Caco-2 (cell line): ENCODE data around the gene BANF2. TPM values are rescaled to one million over a fixed set of nuclear protein-coding genes. Genes with fewer than 3 reads are reported as not detected.

ENCODE experiments used
- BruUV-seq: library from RNA; stranded (reverse); fragments of 400-500 nt; replicated peaks from 2 replicates; lab custom pipeline; 2021; lab: Mats Ljungman, UMichigan
- CTCF ChIA-PET: fragments of 300-600 bp; sonication (Branson Sonifier 250); formaldehyde crosslinking; loops from one replicate; lab custom pipeline; 2022; ENCODE audit warnings: antibody characterized with exemption; lab: Charles Lee
- POLR2A ChIA-PET: fragments of 300-600 bp; sonication (Branson Sonifier 250); formaldehyde crosslinking; loops from one replicate; lab custom pipeline; 2022; ENCODE audit warnings: antibody characterized with exemption; lab: Charles Lee
- DNase-seq, 2 experiments: peaks; one replicate each; pipeline versions ENCODE4 v3.0.0 to v3.0.0-alpha.2; 2020 to 2022
- H3K27me3 ChIP-seq: replicated peaks from 2 replicates; pipeline ENCODE4 v1.6.0; 2011; ENCODE audit warnings: low read length; ENCODE audit not compliant: control insufficient read depth, insufficient read depth
- H3K36me3 ChIP-seq: 2 replicates; pipeline ENCODE4 v1.5.1; 2011; ENCODE audit warnings: low read length; ENCODE audit not compliant: control insufficient read depth, insufficient read depth
- H3K4me1 ChIP-seq: fragments of 250-450 bp; sonication (Bioruptor Pico); 2 replicates; pipeline ENCODE4 v1.5.1; 2020; ENCODE audit warnings: mild to moderate bottlenecking
- H3K4me3 ChIP-seq: 2 replicates; pipeline ENCODE4 v1.5.1; 2011; ENCODE audit warnings: low read depth, mild to moderate bottlenecking, control low read depth, low read length
- H3K9me3 ChIP-seq: fragments of 250-450 bp; sonication (Bioruptor Pico); 2 replicates; pipeline ENCODE4 v1.5.1; 2020; ENCODE audit warnings: mild to moderate bottlenecking, moderate library complexity
- H3K27ac Mint-ChIP-seq: one replicate; pipeline ENCODE4 v1.8.0; 2022; ENCODE audit warnings: mixed read lengths; ENCODE audit not compliant: unreplicated experiment
- H3K27me3 Mint-ChIP-seq: one replicate; pipeline ENCODE4 v1.8.0; 2022; ENCODE audit warnings: mixed read lengths; ENCODE audit not compliant: insufficient read depth, unreplicated experiment
- H3K36me3 Mint-ChIP-seq: one replicate; pipeline ENCODE4 v1.8.0; 2022; ENCODE audit warnings: mild to moderate bottlenecking, mixed read lengths; ENCODE audit not compliant: insufficient read depth, unreplicated experiment
- H3K4me1 Mint-ChIP-seq: one replicate; pipeline ENCODE4 v1.8.0; 2022; ENCODE audit warnings: low read depth, mixed read lengths; ENCODE audit not compliant: unreplicated experiment
- H3K4me3 Mint-ChIP-seq: one replicate; pipeline ENCODE4 v1.8.0; 2022; ENCODE audit warnings: mild to moderate bottlenecking, moderate library complexity, mixed read lengths; ENCODE audit not compliant: unreplicated experiment
- H3K9me3 Mint-ChIP-seq: one replicate; pipeline ENCODE4 v1.8.0; 2022; ENCODE audit warnings: mixed read lengths; ENCODE audit not compliant: unreplicated experiment
- intact Hi-C: fragments of 100-400 bp; cut with micrococcal nuclease; formaldehyde crosslinking; loops from one replicate; pipeline ENCODE4 v1.10.0; 2022; ENCODE audit not compliant: unreplicated experiment
- total RNA-seq: library from RNA; stranded (reverse); gene quantifications from 2 replicates; pipeline ENCODE4 v1.2.3, GENCODE V29; 2022
- TF ChIP-seq, protein P1 (sequence below), 2 experiments: fragments of 200-600 bp in 1 of 2; IDR thresholded peaks; 1 replicate in 1 of 2; 2 replicates in 1 of 2; pipeline versions ENCODE4 v1.5.1 to v1.8.0; 2011 to 2022; ENCODE audit warnings: antibody characterized with exemption in 1 of 2, control low read depth in 1 of 2, inconsistent platforms in 1 of 2, low read depth in 1 of 2, low read length in 1 of 2, mild to moderate bottlenecking in 1 of 2, moderate library complexity in 1 of 2; ENCODE audit not compliant: insufficient read depth in 1 of 2, severe bottlenecking in 1 of 2, unreplicated experiment in 1 of 2

BANF2 gene
- total RNA-seq, 1 experiment from 2014 or later = 2.1 TPM

DNA sequence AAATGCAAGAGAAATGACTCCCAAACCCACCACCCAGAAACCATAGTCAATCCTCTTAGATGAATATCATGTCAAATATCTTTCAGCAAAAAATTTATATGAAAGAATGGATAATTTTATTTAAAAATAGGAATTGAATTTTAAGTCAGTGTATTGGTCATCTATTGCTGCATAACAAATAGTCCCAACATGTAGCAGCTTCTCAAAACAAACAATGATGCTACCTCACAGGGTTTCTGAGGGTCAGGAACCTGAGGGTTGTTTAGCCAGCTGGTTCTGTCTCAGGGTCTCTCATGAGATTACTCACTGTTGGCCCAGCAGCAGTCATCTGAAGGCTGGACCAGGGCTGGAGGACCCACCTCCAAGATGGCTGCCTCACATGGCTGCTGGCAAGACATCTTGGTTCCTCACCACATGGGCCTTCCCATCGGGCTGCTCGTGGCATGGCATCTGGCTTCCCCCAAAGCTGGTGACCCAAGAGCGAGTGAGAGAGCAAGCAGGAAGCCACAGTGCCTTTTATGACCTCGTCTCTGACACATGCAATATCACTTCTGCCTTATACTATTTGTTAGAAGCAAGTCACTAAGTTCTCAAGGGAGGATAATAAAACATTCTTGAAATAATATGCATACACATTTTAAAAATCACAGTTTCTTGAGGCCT, 36.3 kb downstream of the BANF2 start:
- Mint-ChIP-seq H3K36me3 (no peaks in the 10 kb centered on the region), H3K4me1 (peaks cover 9% of the 10 kb centered on the region), H3K4me3 (no peak overlapping the region), H3K27ac (no peak overlapping the region), H3K9me3 (peaks cover 41% of the 10 kb centered on the region), H3K27me3 (no peaks in the 10 kb centered on the region)
- Histone ChIP-seq H3K9me3 (peaks cover 14% of the 10 kb centered on the region; the same call in 1 of the 2 replicates), H3K27me3 (no peaks in the 10 kb centered on the region), H3K4me3 (no peak overlapping the region), H3K36me3 (no peaks in the 10 kb centered on the region), H3K4me1 (peaks cover 9% of the 10 kb centered on the region; the same call in 1 of the 2 replicates)
- TF ChIP-seq, protein P1, sequence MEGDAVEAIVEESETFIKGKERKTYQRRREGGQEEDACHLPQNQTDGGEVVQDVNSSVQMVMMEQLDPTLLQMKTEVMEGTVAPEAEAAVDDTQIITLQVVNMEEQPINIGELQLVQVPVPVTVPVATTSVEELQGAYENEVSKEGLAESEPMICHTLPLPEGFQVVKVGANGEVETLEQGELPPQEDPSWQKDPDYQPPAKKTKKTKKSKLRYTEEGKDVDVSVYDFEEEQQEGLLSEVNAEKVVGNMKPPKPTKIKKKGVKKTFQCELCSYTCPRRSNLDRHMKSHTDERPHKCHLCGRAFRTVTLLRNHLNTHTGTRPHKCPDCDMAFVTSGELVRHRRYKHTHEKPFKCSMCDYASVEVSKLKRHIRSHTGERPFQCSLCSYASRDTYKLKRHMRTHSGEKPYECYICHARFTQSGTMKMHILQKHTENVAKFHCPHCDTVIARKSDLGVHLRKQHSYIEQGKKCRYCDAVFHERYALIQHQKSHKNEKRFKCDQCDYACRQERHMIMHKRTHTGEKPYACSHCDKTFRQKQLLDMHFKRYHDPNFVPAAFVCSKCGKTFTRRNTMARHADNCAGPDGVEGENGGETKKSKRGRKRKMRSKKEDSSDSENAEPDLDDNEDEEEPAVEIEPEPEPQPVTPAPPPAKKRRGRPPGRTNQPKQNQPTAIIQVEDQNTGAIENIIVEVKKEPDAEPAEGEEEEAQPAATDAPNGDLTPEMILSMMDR (IDR thresholded peaks at IDR 0.05; ENCODE audit: insufficient read depth in 1 of 2, low read depth in 1 of 2, low read length in 1 of 2, severe bottlenecking in 1 of 2, unreplicated experiment in 1 of 2) = no peak
- CTCF ChIA-PET = no interaction called here
- no TSS peak for BruUV-seq
- POLR2A ChIA-PET = no interaction called here
- intact Hi-C loops = no loop called here
- no peak for DNase-seq

DNA sequence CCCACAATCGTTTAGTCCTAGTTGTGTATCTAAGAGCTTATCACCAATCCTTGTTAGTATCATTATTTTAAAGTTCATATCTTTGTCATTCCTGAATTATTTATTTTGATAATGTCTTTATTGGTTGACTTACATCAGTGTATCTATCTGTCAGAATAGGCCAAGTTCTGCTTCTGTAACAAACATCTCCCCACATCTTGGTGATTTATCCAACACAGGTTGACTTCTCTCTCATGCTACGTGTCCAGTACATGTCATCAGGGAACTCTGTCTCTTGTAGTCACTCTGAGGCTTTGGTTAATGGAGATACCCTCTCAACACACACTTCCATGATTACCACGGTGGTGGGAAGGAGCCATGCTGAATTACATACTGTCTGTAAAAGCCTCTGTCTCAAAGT, 38.4 kb downstream of the BANF2 start:
- Mint-ChIP-seq H3K36me3 (no peaks in the 10 kb centered on the region), H3K9me3 (peaks cover 41% of the 10 kb centered on the region), H3K4me1 (peaks cover 6% of the 10 kb centered on the region), H3K4me3 (no peak overlapping the region), H3K27me3 (no peaks in the 10 kb centered on the region), H3K27ac (no peak overlapping the region)
- peaks cover 9% of the 10 kb centered on the region; the same call in 1 of the 2 replicates for H3K4me1 ChIP-seq
- intact Hi-C loops = no loop called here
- peaks cover 14% of the 10 kb centered on the region; the same call in 1 of the 2 replicates for H3K9me3 ChIP-seq
- ChIA-PET POLR2A (no interaction called here), CTCF (no interaction called here)
- no peaks in the 10 kb centered on the region for H3K27me3 ChIP-seq
- no peak for DNase-seq
- H3K36me3 ChIP-seq = no peaks in the 10 kb centered on the region
- no peak overlapping the region for H3K4me3 ChIP-seq
- TF ChIP-seq, protein P1 (IDR thresholded peaks at IDR 0.05; ENCODE audit: insufficient read depth in 1 of 2, low read depth in 1 of 2, low read length in 1 of 2, severe bottlenecking in 1 of 2, unreplicated experiment in 1 of 2) = no peak
- no TSS peak for BruUV-seq

DNA sequence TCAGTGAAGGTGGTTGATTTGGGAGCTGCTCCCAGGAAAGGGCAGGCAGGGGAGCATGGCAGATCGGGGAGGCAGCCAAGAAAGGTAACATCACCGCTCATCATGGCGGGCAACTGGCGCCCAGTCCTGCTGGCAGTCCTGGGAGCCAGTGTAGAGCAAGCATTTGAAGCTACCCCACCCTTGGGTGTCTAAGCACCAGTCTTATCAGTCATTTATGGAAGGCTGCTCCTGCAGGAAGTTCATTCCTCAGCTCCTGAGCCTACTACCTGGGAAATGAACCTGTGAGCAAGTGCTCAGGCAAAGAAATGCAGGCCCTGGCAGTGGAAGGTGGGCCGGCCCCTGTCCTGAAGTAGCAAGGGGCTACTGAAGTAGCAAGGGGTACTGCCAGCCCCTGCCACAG, 41.5 kb downstream of the BANF2 start:
- Histone ChIP-seq H3K27me3 (no peaks in the 10 kb centered on the region), H3K4me1 (no peaks in the 10 kb centered on the region), H3K36me3 (no peaks in the 10 kb centered on the region), H3K4me3 (no peak overlapping the region), H3K9me3 (peaks cover 9% of the 10 kb centered on the region; the same call in 1 of the 2 replicates)
- Mint-ChIP-seq H3K27ac (no peak overlapping the region), H3K4me1 (no peaks in the 10 kb centered on the region), H3K27me3 (no peaks in the 10 kb centered on the region), H3K4me3 (no peak overlapping the region), H3K36me3 (no peaks in the 10 kb centered on the region), H3K9me3 (peaks cover 36% of the 10 kb centered on the region)
- no TSS peak for BruUV-seq
- CTCF ChIA-PET = no interaction called here
- POLR2A ChIA-PET = no interaction called here
- TF ChIP-seq, protein P1 (IDR thresholded peaks at IDR 0.05; ENCODE audit: insufficient read depth in 1 of 2, low read depth in 1 of 2, low read length in 1 of 2, severe bottlenecking in 1 of 2, unreplicated experiment in 1 of 2) = no peak
- intact Hi-C loops = no loop called here
- DNase-seq = no peak
